Liver (tissue), 9 donors: ENCODE results near the gene SMIM26. TPM values are rescaled to one million over a fixed set of nuclear protein-coding genes. Genes with fewer than 3 reads are reported as not detected.

Source experiments
- DNase-seq: peaks from one replicate; pipeline ENCODE4 v3.0.0-alpha.2; 2017; ENCODE audit warnings: low spot score
- H3K27ac ChIP-seq, 2 donors: one replicate each; pipeline ENCODE4 v1.7.0; 2013; ENCODE audit warnings: inconsistent platforms in 2 of 2, low read length in 2 of 2, control low read depth in 1 of 2, low read depth in 1 of 2, mild to moderate bottlenecking in 1 of 2
- H3K27me3 ChIP-seq, 4 donors: one replicate each; pipeline versions ENCODE4 v1.6.1 to v1.7.0; 2013; ENCODE audit warnings: low read length in 3 of 4, inconsistent platforms in 1 of 4, mild to moderate bottlenecking in 1 of 4, moderate library complexity in 1 of 4; ENCODE audit not compliant: control insufficient read depth in 4 of 4, insufficient read depth in 4 of 4
- H3K36me3 ChIP-seq, 4 donors: one replicate each; pipeline versions ENCODE4 v1.6.1 to v1.7.0; 2013; ENCODE audit warnings: low read length in 3 of 4, mild to moderate bottlenecking in 3 of 4, low read depth in 1 of 4, moderate library complexity in 1 of 4; ENCODE audit not compliant: control insufficient read depth in 4 of 4, insufficient read depth in 3 of 4
- H3K4me1 ChIP-seq, 4 donors: one replicate each; pipeline versions ENCODE4 v1.6.1 to v1.7.0; 2013; ENCODE audit warnings: low read length in 3 of 4, mild to moderate bottlenecking in 3 of 4, moderate library complexity in 1 of 4; ENCODE audit not compliant: control insufficient read depth in 4 of 4, insufficient read depth in 4 of 4
- H3K4me3 ChIP-seq, 3 donors: one replicate each; pipeline versions ENCODE4 v1.6.1 to v1.7.0; 2013; ENCODE audit warnings: low read length in 3 of 3, control low read depth in 1 of 3, low read depth in 1 of 3, mild to moderate bottlenecking in 1 of 3
- H3K9ac ChIP-seq, 2 donors: one replicate each; pipeline ENCODE4 v1.7.0; 2013; ENCODE audit warnings: low read length in 2 of 2, mild to moderate bottlenecking in 2 of 2, moderate library complexity in 2 of 2, control low read depth in 1 of 2, low read depth in 1 of 2
- H3K9me3 ChIP-seq, 4 donors: one replicate each; pipeline versions ENCODE4 v1.6.1 to v1.7.0; 2013; ENCODE audit warnings: low read length in 3 of 4; ENCODE audit not compliant: control insufficient read depth in 4 of 4
- ATF3 ChIP-seq: IDR thresholded peaks from 2 replicates; pipeline ENCODE4 v1.6.1; 2016; ENCODE audit warnings: antibody characterized with exemption
- CTCF ChIP-seq: fragments of 150-350 bp; IDR thresholded peaks from 2 replicates; pipeline ENCODE4 v1.5.1; 2017; ENCODE audit warnings: improper control_type of control experiment, low read depth, low read length; ENCODE audit not compliant: missing input control
- EGR1 ChIP-seq, 2 donors: IDR thresholded peaks; 2 replicates each; pipeline ENCODE4 v1.6.1; 2016 to 2018; ENCODE audit warnings: antibody characterized with exemption in 2 of 2, low read depth in 2 of 2
- FOXA2 ChIP-seq: IDR thresholded peaks from 2 replicates; pipeline ENCODE4 v1.6.1; 2016; ENCODE audit warnings: antibody characterized with exemption
- GABPA ChIP-seq, 2 donors: IDR thresholded peaks in 1 of 2; conservative IDR thresholded peaks in 1 of 2; 2 replicates each; pipeline ENCODE4 v1.6.1; 2016; ENCODE audit warnings: antibody characterized with exemption in 2 of 2, mild to moderate bottlenecking in 1 of 2, moderate library complexity in 1 of 2
- HNF4G ChIP-seq: IDR thresholded peaks from 2 replicates; pipeline ENCODE4 v1.6.1; 2016; ENCODE audit warnings: antibody characterized with exemption
- NR2F2 ChIP-seq: IDR thresholded peaks from 2 replicates; pipeline ENCODE4 v1.6.1; 2016; ENCODE audit warnings: antibody characterized with exemption
- REST ChIP-seq: IDR thresholded peaks from 2 replicates; pipeline ENCODE4 v1.6.1; 2016; ENCODE audit warnings: antibody characterized with exemption, mild to moderate bottlenecking
- RXRA ChIP-seq, 2 donors: IDR thresholded peaks; 2 replicates each; pipeline ENCODE4 v1.6.1; 2017 to 2018; ENCODE audit warnings: antibody characterized with exemption in 2 of 2, mild to moderate bottlenecking in 1 of 2
- SP1 ChIP-seq: IDR thresholded peaks from 2 replicates; pipeline ENCODE4 v1.6.1; 2018; ENCODE audit warnings: antibody characterized with exemption, mild to moderate bottlenecking
- TAF1 ChIP-seq: conservative IDR thresholded peaks from 2 replicates; pipeline ENCODE4 v1.6.1; 2016; ENCODE audit warnings: antibody characterized with exemption, mild to moderate bottlenecking
- ZBTB33 ChIP-seq: IDR thresholded peaks from 2 replicates; pipeline ENCODE4 v1.6.1; 2016; ENCODE audit warnings: antibody characterized with exemption
- WGBS: extraction: QIAGEN DNeasy Blood & Tissue Kit; methylation state at CpG from one replicate; pipeline ENCODE4 v1.1.7; 2013; 5-methylcytosine and 5-hydroxymethylcytosine counted together
- polyA plus RNA-seq, 2 donors: library from polyadenylated mRNA; stranded (reverse) in 1 of 2; unstranded in 1 of 2; fragments of 200-250 nt in 1 of 2; fragments of >200 nt in 1 of 2; fragmentation: Nextera tagmentation in 1 of 2; extraction: Ambion mirVana in 1 of 2; gene quantifications; one replicate each; pipeline versions ENCODE4 v1.2.1 to v1.2.3, GENCODE V29; 2013 to 2015
- total RNA-seq, 2 donors: library from RNA; depleted of rRNA; stranded (reverse); fragments of >200 nt; gene quantifications; one replicate each; pipeline ENCODE4 v1.2.3, GENCODE V29; 2014
- donor health status: healthy.
- donor health status: healthy.
- donor health status: healthy.
- donor health status: healthy.
- donor health status: healthy.

SMIM26 gene
- total and polyA plus RNA-seq, 4 donors = 37.4 to 142 (median 54.5) TPM

GRCh38 chr20:18585134-18585533 lies 17.9 kb downstream of the SMIM26 start:
- H3K36me3 ChIP-seq = no peaks in the 10 kb centered on the region
- 88% methylated on average over 2 of the region's 2 CpGs for WGBS
- no peak for DNase-seq
- H3K9ac ChIP-seq = no peak overlapping the region
- no peak overlapping the region for H3K27ac ChIP-seq
- H3K9me3 ChIP-seq = no peaks in the 10 kb centered on the region
- H3K27me3 ChIP-seq = no peaks in the 10 kb centered on the region
- H3K4me1 ChIP-seq = peaks cover 3 to 9% (median 5%) of the 10 kb centered on the region in 4 donors
- no peak overlapping the region for H3K4me3 ChIP-seq
- TF ChIP-seq ZBTB33 (no peak), RXRA (IDR thresholded peaks at IDR 0.05) (peak in 1 of 2 donors; percentile 7)

GRCh38 chr20:18587665-18588573 lies 20.7 kb downstream of the SMIM26 start, which contains the start of gene DTD1:
Gene DTD1, plus strand, starts transcription at chr20:18588054. Its CDS starts 19 bp downstream, at chr20:18588073.
- Histone ChIP-seq H3K4me3 (peak within 1 kb of the TSS; percentile 59 to 93 (median 88)), H3K27me3 (no peaks in the 10 kb centered on the region), H3K9me3 (no peaks in the 10 kb centered on the region), H3K4me1 (peaks cover 3 to 9% (median 5%) of the 10 kb centered on the region in 4 donors), H3K36me3 (no peaks in the 10 kb centered on the region), H3K27ac (peak within 1 kb of the TSS; percentile 18 to 33), H3K9ac (peak within 1 kb of the TSS; percentile 38 to 39)
- peak; percentile 88 for DNase-seq
- WGBS = under 1% methylated on average over 88 of the region's 88 CpGs
- TF ChIP-seq RXRA (IDR thresholded peaks at IDR 0.05) (no peak), GABPA (IDR thresholded peaks at IDR 0.05 in 1 of 2, conservative IDR thresholded peaks at IDR 0.05 in 1 of 2) (peak; percentile 58 to 66), NR2F2 (no peak), TAF1 (no peak), ATF3 (no peak), FOXA2 (no peak), HNF4G (no peak), EGR1 (IDR thresholded peaks at IDR 0.05; ENCODE audit: low read depth in 2 of 2) (no peak), SP1 (peak; percentile 12), REST (no peak), CTCF (peak; percentile 68)
